ENCODE measurements around the gene SP7.

GRCh38 chr12:53338017-53338416 lies 1.9 kb upstream of the SP7 start:
- TF ChIP-seq CTCF (IDR thresholded peaks at IDR 0.05 in 2 of 3, conservative IDR thresholded peaks at IDR 0.05 in 1 of 3; ENCODE audit: insufficient read depth in 2 of 3, low read depth in 1 of 3, low read length in 3 of 3) (no peak), MYC (IDR thresholded peaks at IDR 0.05; ENCODE audit: low read depth, low read length) (no peak), MYC (CRISPR knock-in tag; IDR thresholded peaks at IDR 0.05; ENCODE audit: borderline replicate concordance, low read depth) (no peak), ZBTB7A (IDR thresholded peaks at IDR 0.05; ENCODE audit: borderline replicate concordance, control insufficient read depth, low read depth, low read length) (no peak), SREBF2 (CRISPR knock-in tag; IDR thresholded peaks at IDR 0.05) (no peak), EZH2 (IDR thresholded peaks at IDR 0.05; ENCODE audit: borderline replicate concordance, low read depth, low read length) (no peak), SRSF7 (optimal IDR thresholded peaks at IDR 0.05; ENCODE audit: low read depth, low read length) (no peak), CREB1 (IDR thresholded peaks at IDR 0.05) (no peak), CREB1 (CRISPR knock-in tag; IDR thresholded peaks at IDR 0.05) (no peak), ZNF217 (CRISPR knock-in tag; IDR thresholded peaks at IDR 0.05) (no peak), TBP (optimal IDR thresholded peaks at IDR 0.05; ENCODE audit: low read depth, low read length) (no peak), EP300 (IDR thresholded peaks at IDR 0.05; ENCODE audit: low read length) (no peak)

Data from K562 (cell line).